ENCODE measurements around the gene RPTOR.

- TF ChIP-seq EZH2phosphoT487 (IDR thresholded peaks at IDR 0.05; ENCODE audit: insufficient read depth, low read depth): no peak
- TF ChIP-seq EZH2 (IDR thresholded peaks at IDR 0.05; ENCODE audit: insufficient read depth, poor library complexity, severe bottlenecking): no peak
Measured at GRCh38 chr17:80640366-80641084, 95.9 kb downstream of the RPTOR start.
